D721Med (cell line): ENCODE data around the gene BRMS1.

Source experiments
- DNase-seq: peaks from one replicate; pipeline ENCODE4 v3.0.0; 2011; ENCODE audit warnings: low spot score; ENCODE audit not compliant: insufficient read length
- FAIRE-seq: peaks from 2 replicates; lab custom pipeline; 2011; peaks lifted over from hg19 to GRCh38; lab: Jason Lieb, UNC
- TF ChIP-seq, protein P1 (sequence below): IDR thresholded peaks from 2 replicates; pipeline ENCODE4 v1.5.1; 2012; ENCODE audit warnings: mild to moderate bottlenecking, control low read depth; ENCODE audit not compliant: insufficient read depth; ENCODE audit errors: missing control alignments

The BRMS1 gene

DNA sequence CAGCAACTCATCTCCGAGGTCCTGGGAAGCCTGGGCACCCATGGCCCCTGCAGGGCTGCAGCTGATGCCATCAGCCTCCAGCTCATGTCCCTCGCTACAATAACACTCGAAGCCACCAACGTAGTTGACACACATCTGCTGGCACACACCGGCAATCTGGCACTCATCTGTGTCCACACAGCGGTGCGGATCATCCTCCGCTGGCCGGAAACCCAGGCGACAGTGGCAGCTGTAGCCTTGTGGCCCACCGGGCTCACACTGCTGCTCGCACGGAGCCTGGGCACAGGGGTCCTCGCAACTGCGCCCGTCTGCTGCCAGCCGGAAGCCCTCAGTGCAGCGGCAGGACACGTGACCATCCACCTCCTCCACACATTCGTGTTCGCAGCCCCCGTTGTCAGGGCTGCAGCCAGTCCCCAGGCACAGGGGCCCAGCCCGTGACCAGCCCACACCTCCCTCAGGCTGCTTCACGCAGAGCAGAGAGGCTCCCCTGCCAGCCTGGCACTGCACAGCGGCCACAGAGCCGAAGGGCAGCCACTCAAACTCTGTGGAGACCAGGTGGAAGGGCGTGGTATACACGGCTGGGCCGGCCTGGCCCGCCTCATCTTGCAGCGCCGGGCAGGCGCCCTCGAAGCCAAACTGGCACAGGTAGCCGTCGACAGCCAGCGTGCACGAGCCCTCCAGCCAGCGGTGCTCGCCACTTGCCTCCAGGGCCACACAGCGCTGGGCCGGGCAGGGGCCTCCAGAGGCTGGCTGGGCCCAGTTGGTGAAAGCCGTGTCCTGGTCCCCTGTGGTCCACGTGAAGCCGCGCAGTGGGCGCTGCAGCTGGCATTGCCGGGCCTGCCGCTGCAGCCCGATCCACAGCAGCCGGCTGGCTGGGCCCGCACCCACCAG lies 28.7 kb downstream of the BRMS1 start:
- TF ChIP-seq, protein P1, sequence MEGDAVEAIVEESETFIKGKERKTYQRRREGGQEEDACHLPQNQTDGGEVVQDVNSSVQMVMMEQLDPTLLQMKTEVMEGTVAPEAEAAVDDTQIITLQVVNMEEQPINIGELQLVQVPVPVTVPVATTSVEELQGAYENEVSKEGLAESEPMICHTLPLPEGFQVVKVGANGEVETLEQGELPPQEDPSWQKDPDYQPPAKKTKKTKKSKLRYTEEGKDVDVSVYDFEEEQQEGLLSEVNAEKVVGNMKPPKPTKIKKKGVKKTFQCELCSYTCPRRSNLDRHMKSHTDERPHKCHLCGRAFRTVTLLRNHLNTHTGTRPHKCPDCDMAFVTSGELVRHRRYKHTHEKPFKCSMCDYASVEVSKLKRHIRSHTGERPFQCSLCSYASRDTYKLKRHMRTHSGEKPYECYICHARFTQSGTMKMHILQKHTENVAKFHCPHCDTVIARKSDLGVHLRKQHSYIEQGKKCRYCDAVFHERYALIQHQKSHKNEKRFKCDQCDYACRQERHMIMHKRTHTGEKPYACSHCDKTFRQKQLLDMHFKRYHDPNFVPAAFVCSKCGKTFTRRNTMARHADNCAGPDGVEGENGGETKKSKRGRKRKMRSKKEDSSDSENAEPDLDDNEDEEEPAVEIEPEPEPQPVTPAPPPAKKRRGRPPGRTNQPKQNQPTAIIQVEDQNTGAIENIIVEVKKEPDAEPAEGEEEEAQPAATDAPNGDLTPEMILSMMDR: no peak

DNA sequence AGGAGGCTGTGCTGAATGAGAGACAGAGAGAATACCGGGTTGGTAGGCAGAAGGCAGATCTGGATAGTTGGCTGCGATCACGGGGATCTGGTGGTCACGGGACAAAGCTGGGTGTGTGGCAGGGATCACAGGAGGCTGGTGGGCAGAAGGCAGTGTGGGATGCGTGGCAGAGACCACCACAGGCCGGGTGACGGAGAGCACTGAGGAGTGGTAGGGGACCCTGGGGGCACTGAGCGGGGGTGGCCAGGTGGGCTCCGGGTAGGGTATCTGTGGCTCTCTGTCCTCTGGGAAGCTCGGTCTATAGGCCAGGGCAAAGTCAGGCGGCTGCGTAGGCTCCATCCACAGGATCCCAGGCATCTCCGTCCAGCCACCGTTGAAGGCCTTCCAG lies 29.4 kb downstream of the BRMS1 start:
- DNase-seq (no peak), FAIRE-seq (no peak)
- TF ChIP-seq, protein P1: no peak

More for the DNA sequence above, 28.7 kb downstream of the BRMS1 start:
- FAIRE-seq (no peak), DNase-seq (no peak)

DNA sequence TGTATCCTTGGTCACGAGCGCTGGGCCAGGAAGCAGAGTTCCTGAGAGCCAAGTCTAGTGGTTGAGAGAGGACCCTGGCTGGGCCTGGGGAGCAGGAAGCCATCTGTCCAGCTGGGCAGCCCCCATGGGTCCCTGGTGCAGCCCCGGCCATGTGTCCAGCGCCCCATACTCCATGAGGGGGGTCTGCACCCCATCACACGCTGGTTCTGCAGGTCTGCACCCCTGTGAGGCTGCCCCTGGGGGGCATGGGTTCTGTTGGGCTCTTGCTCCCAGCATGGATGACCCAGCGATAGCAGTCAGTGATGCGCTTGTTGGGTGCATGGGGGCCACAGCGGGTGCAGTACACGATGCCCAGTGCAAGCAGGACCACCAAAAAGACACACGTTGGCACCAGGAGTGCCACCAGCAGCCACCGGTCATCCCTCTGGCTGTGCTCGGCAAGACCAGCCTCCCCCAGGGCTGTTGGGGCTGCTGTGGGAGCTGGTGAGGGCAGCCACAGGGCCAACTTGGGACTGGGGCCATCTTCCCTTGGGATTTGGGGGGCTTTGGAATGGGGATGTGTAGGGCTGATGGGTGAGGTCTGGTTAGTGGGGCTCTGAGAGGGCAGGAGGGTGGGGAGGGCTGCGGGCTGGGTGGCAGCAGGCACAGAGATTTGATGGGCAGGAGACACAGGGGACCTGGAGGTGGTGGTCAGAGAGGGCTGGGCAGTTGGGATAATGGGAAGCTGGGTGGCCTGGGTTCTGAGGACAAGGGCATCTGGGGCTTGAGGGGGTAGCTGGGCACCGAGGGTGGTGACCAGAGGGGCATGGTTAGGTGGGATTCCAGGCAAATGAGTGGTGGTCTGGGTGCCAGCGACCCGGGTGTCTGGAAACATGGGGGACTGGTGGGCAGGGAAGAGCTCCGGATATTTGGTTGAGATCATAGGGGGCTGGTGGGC lies 30.1 kb downstream of the BRMS1 start:
- FAIRE-seq (no peak), DNase-seq (no peak)
- TF ChIP-seq, protein P1: no peak

DNA sequence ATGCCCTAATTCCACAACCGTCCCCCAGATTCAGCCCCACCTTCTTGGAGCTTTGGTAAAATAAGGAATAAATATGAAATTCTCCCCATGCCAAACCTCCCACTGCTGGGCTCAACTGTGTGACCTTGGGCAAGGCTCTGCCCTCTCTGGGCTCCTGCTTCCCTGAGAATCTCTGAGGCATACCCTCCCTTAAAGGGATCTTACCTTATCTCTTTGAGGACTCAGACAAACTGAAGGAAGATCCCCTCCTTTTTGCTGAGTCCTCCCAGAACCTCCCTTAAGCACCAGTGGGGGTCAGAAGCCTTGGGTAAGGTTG lies 30.8 kb downstream of the BRMS1 start:
- no peak for FAIRE-seq
- DNase-seq: no peak
- TF ChIP-seq, protein P1: no peak

DNA sequence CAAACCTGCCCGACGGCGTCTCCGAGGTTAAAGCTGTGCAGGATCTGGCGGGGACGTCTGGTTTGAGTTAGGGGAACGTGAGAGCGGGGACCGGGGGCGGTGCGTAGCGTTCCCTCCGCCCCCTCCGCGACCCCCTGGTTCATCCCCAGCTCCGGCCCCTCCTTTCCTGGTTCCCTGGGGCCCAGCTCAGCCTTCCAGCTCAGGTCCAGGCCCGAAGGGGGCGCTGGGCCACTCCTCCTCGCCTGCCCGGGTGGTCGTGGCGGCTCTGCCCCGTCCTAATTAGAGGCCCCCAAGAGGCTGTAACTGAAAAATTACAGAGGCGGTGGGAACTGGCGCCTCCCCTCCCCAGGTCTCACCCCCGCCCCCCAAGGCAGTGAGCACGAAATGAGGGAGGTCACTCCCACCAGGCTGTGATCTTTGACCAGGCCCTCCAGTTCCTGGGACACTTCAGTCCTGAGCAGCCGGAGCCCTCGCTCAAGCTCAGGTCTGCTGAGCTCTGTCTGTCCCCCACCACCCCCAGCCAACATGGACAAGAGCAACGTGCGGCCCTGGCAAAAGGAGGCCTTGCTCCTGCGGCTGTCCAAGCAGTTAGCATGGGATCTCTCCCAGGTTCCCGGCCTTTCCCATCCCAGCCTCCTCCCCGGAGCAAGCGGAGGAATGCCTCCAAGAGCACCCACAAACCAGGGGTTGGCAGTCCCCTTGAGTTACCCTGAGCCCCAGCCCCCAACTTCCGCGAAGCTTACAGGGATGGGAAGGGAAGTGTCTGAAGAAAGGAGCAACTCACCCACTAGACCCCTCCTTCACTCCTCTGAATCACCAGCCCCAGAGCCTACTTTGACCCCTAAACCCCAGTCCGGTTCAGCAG lies 31.4 kb downstream of the BRMS1 start:
- FAIRE-seq (no peak), DNase-seq (no peak)
- TF ChIP-seq, protein P1: peak; percentile 10

DNA sequence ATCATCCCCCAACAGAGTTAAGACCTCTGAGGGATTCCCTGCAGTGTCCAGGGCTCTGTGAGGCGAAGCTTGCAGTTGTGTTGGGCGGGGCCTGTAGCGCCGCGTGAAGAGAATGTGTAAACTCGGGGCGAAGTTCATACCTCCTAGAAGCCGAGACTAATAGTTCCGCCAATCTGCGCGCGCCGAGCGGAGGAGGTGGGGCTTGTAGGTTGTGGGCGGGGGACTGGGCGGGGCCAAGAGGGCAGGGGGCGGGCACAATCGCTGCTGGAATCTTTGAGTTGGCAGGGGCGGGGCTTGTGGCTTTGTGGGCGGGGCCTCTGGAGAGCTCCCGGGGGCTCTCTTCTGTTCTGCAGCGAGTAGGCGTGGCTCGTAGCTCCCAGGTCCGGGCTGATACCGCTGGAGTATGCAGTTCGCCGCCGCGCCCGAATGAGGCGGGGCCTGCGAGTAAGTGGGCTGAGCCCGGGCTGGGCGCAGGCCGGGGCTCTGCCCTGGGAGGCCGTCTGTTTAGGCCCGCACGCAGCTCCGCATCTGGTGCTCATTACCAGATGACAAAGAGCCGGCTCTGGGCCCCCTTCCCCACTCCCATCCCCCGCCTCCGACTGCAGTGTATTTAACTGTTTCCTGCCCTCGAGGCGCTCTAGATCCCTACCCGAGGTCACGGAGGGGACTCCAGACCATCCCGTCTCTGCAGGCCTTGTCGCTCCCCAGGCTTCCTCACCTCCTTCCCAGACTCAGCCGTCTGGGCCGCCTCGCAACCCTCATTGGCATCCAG lies 32.2 kb downstream of the BRMS1 start:
- TF ChIP-seq, protein P1: no peak
- FAIRE-seq: no peak
- DNase-seq: peak; percentile 86
